Keratinocyte (primary cell): ENCODE results near the gene TRIM14. TPM values are rescaled to one million over a fixed set of nuclear protein-coding genes. Genes with fewer than 3 reads are reported as not detected.
A peak's percentile ranks its signal among the peaks of the same experiment; 100 is the strongest.

ENCODE experiments used
- DNase-seq: peaks from one replicate; pipeline ENCODE4 v3.0.0-alpha.2; 2011; ENCODE audit warnings: low read depth, missing footprints, low spot score
- FAIRE-seq: peaks from 2 replicates; lab custom pipeline; 2011; peaks lifted over from hg19 to GRCh38; lab: Jason Lieb, UNC
- H2AFZ ChIP-seq: 2 replicates; pipeline ENCODE4 v1.6.0; 2012; ENCODE audit warnings: low read length, control low read depth, inconsistent platforms; ENCODE audit not compliant: control insufficient read depth
- H3K27ac ChIP-seq: 2 replicates; pipeline ENCODE4 v1.5.1; 2011; ENCODE audit warnings: low read length; ENCODE audit not compliant: control insufficient read depth, insufficient read depth
- H3K27me3 ChIP-seq: 3 replicates; pipeline ENCODE4 v1.6.0; 2011; ENCODE audit warnings: low read length; ENCODE audit not compliant: control insufficient read depth, insufficient read depth; ENCODE audit errors: extremely low read depth
- H3K36me3 ChIP-seq, 2 experiments: 2 replicates in 1 of 2; 3 replicates in 1 of 2; pipeline ENCODE4 v1.5.1; 2011; ENCODE audit warnings: low read length in 2 of 2, mild to moderate bottlenecking in 1 of 2; ENCODE audit not compliant: control insufficient read depth in 2 of 2, insufficient read depth in 2 of 2; ENCODE audit errors: extremely low read depth in 1 of 2
- H3K4me1 ChIP-seq: 3 replicates; pipeline ENCODE4 v1.5.1; 2011; ENCODE audit warnings: low read length; ENCODE audit not compliant: control insufficient read depth, insufficient read depth; ENCODE audit errors: extremely low read depth
- H3K4me2 ChIP-seq: 3 replicates; pipeline ENCODE4 v1.6.0; 2011; ENCODE audit warnings: low read depth, low read length; ENCODE audit not compliant: control insufficient read depth, insufficient read depth; ENCODE audit errors: extremely low read depth
- H3K4me3 ChIP-seq, 3 experiments: fragments of 200-600 bp in 1 of 3; sonication (generic) in 1 of 3; 2 replicates in 2 of 3; 3 replicates in 1 of 3; pipeline ENCODE4 v1.5.1; 2011 to 2016; ENCODE audit warnings: low read length in 3 of 3, mild to moderate bottlenecking in 3 of 3, control low read depth in 2 of 3, inconsistent platforms in 1 of 3, low read depth in 1 of 3, mixed read lengths in 1 of 3, mixed run types in 1 of 3, moderate library complexity in 1 of 3; ENCODE audit not compliant: control insufficient read depth in 2 of 3, insufficient read depth in 2 of 3; ENCODE audit errors: extremely low read depth in 1 of 3
- H3K79me2 ChIP-seq: 2 replicates; pipeline ENCODE4 v1.6.0; 2012; ENCODE audit warnings: low read length; ENCODE audit not compliant: control insufficient read depth, insufficient read depth
- H3K9ac ChIP-seq: 3 replicates; pipeline ENCODE4 v1.6.0; 2011; ENCODE audit warnings: low read length; ENCODE audit not compliant: control insufficient read depth, insufficient read depth; ENCODE audit errors: extremely low read depth
- H3K9me1 ChIP-seq: 3 replicates; pipeline ENCODE4 v1.6.0; 2011; ENCODE audit warnings: low read length; ENCODE audit not compliant: control insufficient read depth, insufficient read depth; ENCODE audit errors: extremely low read depth
- H3K9me3 ChIP-seq: 2 replicates; pipeline ENCODE4 v1.5.1; 2012; ENCODE audit warnings: low read depth, low read length; ENCODE audit not compliant: control insufficient read depth
- H4K20me1 ChIP-seq: 3 replicates; pipeline ENCODE4 v1.6.0; 2011; ENCODE audit warnings: low read length; ENCODE audit not compliant: control insufficient read depth, insufficient read depth; ENCODE audit errors: extremely low read depth
- EZH2 ChIP-seq: IDR thresholded peaks from one replicate; pipeline ENCODE4 v1.6.1; 2012; ENCODE audit warnings: inconsistent platforms, mild to moderate bottlenecking, low read length, moderate library complexity
- dilution Hi-C: fragments of 300-500 bp; cut with MboI; formaldehyde crosslinking; loops from one replicate; pipeline ENCODE4 v1.7.0; 2020; ENCODE audit warnings: low sequenced_read_pairs; ENCODE audit not compliant: extremely low pct_ligation_motif_present
- polyA plus RNA-seq, 5 experiments: library from polyadenylated mRNA; depleted of rRNA in 3 of 5; stranded (reverse) in 3 of 5; stranded (forward) in 1 of 5; unstranded in 1 of 5; fragments of >200 nt; gene quantifications; 1 replicate in 1 of 5; 2 replicates in 3 of 5; 3 replicates in 1 of 5; pipeline versions ENCODE4 v1.2.1 to v1.2.3, GENCODE V29; 2011 to 2012; ENCODE audit warnings: missing spikeins in 2 of 5, low read depth in 1 of 5, low replicate concordance in 1 of 5
- TF ChIP-seq, protein P1 (sequence below), 3 experiments: IDR thresholded peaks in 1 of 3; conservative IDR thresholded peaks in 1 of 3; optimal IDR thresholded peaks in 1 of 3; 2 replicates in 2 of 3; 3 replicates in 1 of 3; pipeline versions ENCODE3 to v1.5.1; 2011; ENCODE audit warnings: low read length in 3 of 3, mild to moderate bottlenecking in 3 of 3, moderate library complexity in 2 of 3, control low read depth in 1 of 3, inconsistent platforms in 1 of 3; ENCODE audit not compliant: insufficient read depth in 2 of 3; ENCODE audit errors: extremely low read depth in 1 of 3

TRIM14 gene
- polyA plus RNA-seq, 1 donor (not counting 4 experiments of a cell fraction or from before 2014, with no cell fraction given): 22.1 TPM

DNA sequence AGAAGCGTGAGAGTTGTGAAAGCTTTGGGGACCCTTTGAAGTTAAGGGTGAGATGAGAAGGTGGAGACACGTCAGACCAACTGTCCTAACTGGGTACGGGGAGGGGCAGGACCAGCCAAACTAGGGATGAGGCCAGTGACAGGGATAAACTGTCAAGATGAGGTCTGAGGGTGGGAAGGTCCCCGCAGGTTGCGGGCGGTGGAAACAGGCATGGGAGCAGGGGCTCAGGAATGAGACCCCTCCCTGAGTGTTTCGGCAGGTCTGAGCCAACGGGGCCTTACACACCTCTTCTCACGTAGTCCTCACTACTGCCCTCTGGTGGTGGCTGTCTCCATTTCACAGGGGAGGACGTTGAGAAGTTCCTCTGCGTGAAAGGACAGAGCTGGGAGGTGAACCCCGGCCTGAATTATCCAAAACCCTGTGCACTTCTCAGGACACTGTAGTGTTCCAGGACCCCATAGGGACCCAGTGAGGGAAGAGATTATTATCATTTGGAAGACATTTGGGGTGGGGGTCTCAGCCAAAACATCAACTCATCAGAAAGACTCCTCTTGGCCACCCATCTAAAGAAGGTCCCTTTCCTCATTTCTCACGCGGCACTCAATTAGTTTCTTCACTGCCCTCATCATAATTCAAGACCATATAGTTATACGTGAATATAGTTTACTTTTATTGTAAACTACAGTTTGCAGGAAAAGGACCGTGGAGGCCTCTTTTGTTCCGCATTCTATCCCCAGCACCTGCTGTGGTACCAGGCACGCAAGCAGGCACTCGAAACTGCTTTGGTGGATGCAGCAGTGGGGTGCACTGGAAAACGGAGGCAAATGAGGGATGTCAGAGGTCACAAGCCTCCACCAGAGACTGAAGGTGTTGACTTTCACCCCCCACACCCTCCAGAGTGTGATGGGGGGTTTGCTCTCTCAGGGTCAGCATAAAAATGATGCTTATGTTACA, 84.2 kb downstream of the TRIM14 start:
- no peaks in the 10 kb centered on the region for H3K36me3 ChIP-seq
- H4K20me1 ChIP-seq: no peaks in the 10 kb centered on the region
- DNase-seq: peak; percentile 40
- no peaks in the 10 kb centered on the region for H3K9me1 ChIP-seq
- peaks cover 8% of the 10 kb centered on the region for H3K4me1 ChIP-seq
- H3K9me3 ChIP-seq: no peaks in the 10 kb centered on the region
- H3K27ac ChIP-seq: no peak overlapping the region
- no peaks in the 10 kb centered on the region for H3K79me2 ChIP-seq
- FAIRE-seq: peak; percentile 66
- H3K4me3 ChIP-seq: no peak overlapping the region
- peak overlapping the region; percentile 39 for H3K4me2 ChIP-seq
- no peaks in the 10 kb centered on the region for H3K27me3 ChIP-seq
- peak overlapping the region; percentile 1 for H2AFZ ChIP-seq
- dilution Hi-C loops: no loop called here
- no peak for TF ChIP-seq EZH2
- TF ChIP-seq, protein P1, sequence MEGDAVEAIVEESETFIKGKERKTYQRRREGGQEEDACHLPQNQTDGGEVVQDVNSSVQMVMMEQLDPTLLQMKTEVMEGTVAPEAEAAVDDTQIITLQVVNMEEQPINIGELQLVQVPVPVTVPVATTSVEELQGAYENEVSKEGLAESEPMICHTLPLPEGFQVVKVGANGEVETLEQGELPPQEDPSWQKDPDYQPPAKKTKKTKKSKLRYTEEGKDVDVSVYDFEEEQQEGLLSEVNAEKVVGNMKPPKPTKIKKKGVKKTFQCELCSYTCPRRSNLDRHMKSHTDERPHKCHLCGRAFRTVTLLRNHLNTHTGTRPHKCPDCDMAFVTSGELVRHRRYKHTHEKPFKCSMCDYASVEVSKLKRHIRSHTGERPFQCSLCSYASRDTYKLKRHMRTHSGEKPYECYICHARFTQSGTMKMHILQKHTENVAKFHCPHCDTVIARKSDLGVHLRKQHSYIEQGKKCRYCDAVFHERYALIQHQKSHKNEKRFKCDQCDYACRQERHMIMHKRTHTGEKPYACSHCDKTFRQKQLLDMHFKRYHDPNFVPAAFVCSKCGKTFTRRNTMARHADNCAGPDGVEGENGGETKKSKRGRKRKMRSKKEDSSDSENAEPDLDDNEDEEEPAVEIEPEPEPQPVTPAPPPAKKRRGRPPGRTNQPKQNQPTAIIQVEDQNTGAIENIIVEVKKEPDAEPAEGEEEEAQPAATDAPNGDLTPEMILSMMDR (optimal IDR thresholded peaks at IDR 0.05 in 1 of 3, IDR thresholded peaks at IDR 0.05 in 1 of 3, conservative IDR thresholded peaks at IDR 0.05 in 1 of 3; ENCODE audit: extremely low read depth in 1 of 3, insufficient read depth in 2 of 3, low read length in 3 of 3): peak; percentile 85 to 87 (median 86)
- H3K9ac ChIP-seq: no peak overlapping the region

DNA sequence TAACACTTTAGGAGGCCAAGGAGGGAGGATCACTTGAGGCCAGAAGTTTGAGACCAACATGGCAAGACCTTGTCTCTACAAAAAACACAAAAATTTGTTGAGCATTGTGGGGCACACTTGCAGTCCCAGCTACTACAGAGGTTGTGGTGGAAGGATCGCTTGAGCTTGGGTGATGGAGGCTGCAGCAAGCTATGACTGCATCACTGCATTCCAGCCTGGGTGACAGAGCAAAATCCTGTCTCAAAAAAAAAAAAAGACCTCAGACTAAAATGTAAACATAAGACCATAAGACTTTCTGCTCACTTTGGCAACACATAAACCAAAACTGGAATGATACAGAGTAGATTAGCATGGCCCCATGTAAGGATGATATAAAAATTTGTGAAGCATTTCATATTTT, 87.1 kb downstream of the TRIM14 start:
- H3K9ac ChIP-seq: no peak overlapping the region
- dilution Hi-C loops: no loop called here

More for the DNA sequence above, 87.1 kb downstream of the TRIM14 start:
- Histone ChIP-seq H3K79me2 (no peaks in the 10 kb centered on the region), H3K4me3 (no peak overlapping the region), H2AFZ (no peak overlapping the region), H3K27me3 (no peaks in the 10 kb centered on the region), H4K20me1 (no peaks in the 10 kb centered on the region), H3K4me1 (peaks cover 5% of the 10 kb centered on the region), H3K9me3 (no peaks in the 10 kb centered on the region), H3K9me1 (no peaks in the 10 kb centered on the region), H3K36me3 (no peaks in the 10 kb centered on the region), H3K4me2 (no peak overlapping the region), H3K27ac (no peak overlapping the region)
- TF ChIP-seq, protein P1 (optimal IDR thresholded peaks at IDR 0.05 in 1 of 3, IDR thresholded peaks at IDR 0.05 in 1 of 3, conservative IDR thresholded peaks at IDR 0.05 in 1 of 3; ENCODE audit: extremely low read depth in 1 of 3, insufficient read depth in 2 of 3, low read length in 3 of 3): no peak
- TF ChIP-seq EZH2: no peak
- DNase-seq (no peak), FAIRE-seq (no peak)
